H1 (cell line): ENCODE data around the gene KIAA0586. TPM values are rescaled to one million over a fixed set of nuclear protein-coding genes. Genes with fewer than 3 reads are reported as not detected.

Experiments used
- ATF2 ChIP-seq: IDR thresholded peaks from 2 replicates; pipeline ENCODE4 v1.6.1; 2012; ENCODE audit warnings: low read length, inconsistent platforms
- BACH1 ChIP-seq: IDR thresholded peaks from 2 replicates; pipeline ENCODE4 v1.6.1; 2012; ENCODE audit warnings: low read length, improper control_type of control experiment
- CHD2 ChIP-seq: IDR thresholded peaks from 2 replicates; pipeline ENCODE4 v1.6.1; 2012; ENCODE audit warnings: low read length, improper control_type of control experiment
- E2F6 ChIP-seq: IDR thresholded peaks from 2 replicates; pipeline ENCODE4 v1.6.1; 2012; ENCODE audit warnings: inconsistent platforms
- HDAC2 ChIP-seq, 2 experiments: fragments of 300-600 bp in 1 of 2; sonication (generic) in 1 of 2; IDR thresholded peaks; 2 replicates each; pipeline ENCODE4 v1.6.1; 2011 to 2012; ENCODE audit warnings: low read depth in 2 of 2, low read length in 2 of 2, mild to moderate bottlenecking in 2 of 2, moderate library complexity in 2 of 2, borderline replicate concordance in 1 of 2, inconsistent platforms in 1 of 2
- KDM5A ChIP-seq: fragments of 200-600 bp; IDR thresholded peaks from 2 replicates; pipeline ENCODE4 v1.7.1; 2012; ENCODE audit warnings: mild to moderate bottlenecking, low read length, inconsistent platforms, mixed read lengths
- POLR2AphosphoS5 ChIP-seq: IDR thresholded peaks from 2 replicates; pipeline ENCODE4 v1.6.1; 2011; ENCODE audit warnings: low read depth, low read length
- RBBP5 ChIP-seq: IDR thresholded peaks from 2 replicates; pipeline ENCODE4 v1.7.1; 2012; ENCODE audit warnings: low read depth, mild to moderate bottlenecking, inconsistent platforms, low read length, moderate library complexity, borderline replicate concordance
- polyA plus RNA-seq, 7 experiments: library from polyadenylated mRNA; depleted of rRNA in 3 of 7; stranded (reverse) in 5 of 7; unstranded in 2 of 7; fragments of >200 nt in 5 of 7; fragments of 200-250 nt in 2 of 7; gene quantifications; 1 replicate in 5 of 7; 2 replicates in 1 of 7; 4 replicates in 1 of 7; pipeline versions ENCODE4 v1.2.1 to v1.2.3, GENCODE V29; 2011 to 2013; ENCODE audit warnings: missing spikeins in 2 of 7, mixed read lengths in 2 of 7
- total RNA-seq: library from RNA; stranded (reverse); fragmentation: NEBNext Ultra II Directional; extraction: Animal tissue kit (Norgen Biotek cat#: 25700); gene quantifications from 2 replicates; pipeline ENCODE4 v1.2.1, GENCODE V29; 2021

Gene KIAA0586
- total and polyA plus RNA-seq, 2 of the 8 experiments (the other 6 are each of a cell fraction or from before 2014, with no cell fraction given), result 7.2 to 24.8 TPM

GRCh38 chr14:58517592-58517991 is 90.1 kb downstream of the KIAA0586 start (continued):
- TF ChIP-seq ATF2 (no peak), CHD2 (no peak), BACH1 (no peak), POLR2AphosphoS5 (no peak), HDAC2 (IDR thresholded peaks at IDR 0.05; ENCODE audit: borderline replicate concordance in 1 of 2, low read depth in 2 of 2, low read length in 2 of 2) (no peak), RBBP5 (no peak), KDM5A (no peak), E2F6 (no peak)
